Liver (tissue), 3 donors: Measurements from ENCODE around the gene ELK3.

Experiments
- FOXA1 ChIP-seq: IDR thresholded peaks from 2 replicates; pipeline ENCODE4 v1.6.1; 2016; ENCODE audit warnings: antibody characterized with exemption
- GABPA ChIP-seq, 2 donors: IDR thresholded peaks in 1 of 2; conservative IDR thresholded peaks in 1 of 2; 2 replicates each; pipeline ENCODE4 v1.6.1; 2016; ENCODE audit warnings: antibody characterized with exemption in 2 of 2, mild to moderate bottlenecking in 1 of 2, moderate library complexity in 1 of 2
- REST ChIP-seq: IDR thresholded peaks from 2 replicates; pipeline ENCODE4 v1.6.1; 2016; ENCODE audit warnings: antibody characterized with exemption, mild to moderate bottlenecking
- TF ChIP-seq, protein P1 (sequence below): fragments of 150-350 bp; IDR thresholded peaks from 2 replicates; pipeline ENCODE4 v1.5.1; 2017; ENCODE audit warnings: improper control_type of control experiment, low read depth, low read length; ENCODE audit not compliant: missing input control
- donor health status: healthy.
- donor health status: healthy.

GRCh38 chr12:96247563-96247962 is 53.4 kb downstream of the ELK3 start:
- TF ChIP-seq GABPA (IDR thresholded peaks at IDR 0.05 in 1 of 2, conservative IDR thresholded peaks at IDR 0.05 in 1 of 2) (no peak), REST (no peak), FOXA1 (no peak)
- TF ChIP-seq, protein P1, sequence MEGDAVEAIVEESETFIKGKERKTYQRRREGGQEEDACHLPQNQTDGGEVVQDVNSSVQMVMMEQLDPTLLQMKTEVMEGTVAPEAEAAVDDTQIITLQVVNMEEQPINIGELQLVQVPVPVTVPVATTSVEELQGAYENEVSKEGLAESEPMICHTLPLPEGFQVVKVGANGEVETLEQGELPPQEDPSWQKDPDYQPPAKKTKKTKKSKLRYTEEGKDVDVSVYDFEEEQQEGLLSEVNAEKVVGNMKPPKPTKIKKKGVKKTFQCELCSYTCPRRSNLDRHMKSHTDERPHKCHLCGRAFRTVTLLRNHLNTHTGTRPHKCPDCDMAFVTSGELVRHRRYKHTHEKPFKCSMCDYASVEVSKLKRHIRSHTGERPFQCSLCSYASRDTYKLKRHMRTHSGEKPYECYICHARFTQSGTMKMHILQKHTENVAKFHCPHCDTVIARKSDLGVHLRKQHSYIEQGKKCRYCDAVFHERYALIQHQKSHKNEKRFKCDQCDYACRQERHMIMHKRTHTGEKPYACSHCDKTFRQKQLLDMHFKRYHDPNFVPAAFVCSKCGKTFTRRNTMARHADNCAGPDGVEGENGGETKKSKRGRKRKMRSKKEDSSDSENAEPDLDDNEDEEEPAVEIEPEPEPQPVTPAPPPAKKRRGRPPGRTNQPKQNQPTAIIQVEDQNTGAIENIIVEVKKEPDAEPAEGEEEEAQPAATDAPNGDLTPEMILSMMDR = no peak
